Prostate gland (tissue), 2 donors: ENCODE results near the gene PCDH1. TPM values are rescaled to one million over a fixed set of nuclear protein-coding genes. Genes with fewer than 3 reads are reported as not detected.

Experiments
- DNase-seq: peaks from one replicate; pipeline ENCODE4 v3.0.0-alpha.2; 2019; ENCODE audit warnings: low spot score
- H3K27ac ChIP-seq, 2 donors: fragments of 200-600 bp; sonication (generic); 2 replicates each; pipeline ENCODE4 v1.5.1; 2017 to 2019
- H3K27me3 ChIP-seq: fragments of 200-600 bp; sonication (generic); replicated peaks from 2 replicates; pipeline ENCODE4 v1.5.1; 2019; ENCODE audit not compliant: insufficient read depth
- H3K36me3 ChIP-seq, 2 donors: fragments of 200-600 bp; sonication (generic); 1 replicate in 1 of 2; 2 replicates in 1 of 2; pipeline versions ENCODE4 v1.5.1 to v1.8.1; 2017 to 2019
- H3K4me1 ChIP-seq: fragments of 200-600 bp; sonication (generic); replicated peaks from 2 replicates; pipeline ENCODE4 v1.5.1; 2019
- H3K4me3 ChIP-seq, 2 donors: fragments of 200-600 bp; sonication (generic); 2 replicates each; pipeline ENCODE4 v1.5.1; 2017 to 2019
- H3K9me3 ChIP-seq: fragments of 200-600 bp; sonication (generic); 2 replicates; pipeline ENCODE4 v1.5.1; 2017
- CTCF ChIP-seq, 4 experiments: fragments of 200-600 bp in 2 of 4; fragments of 450-650 bp in 2 of 4; sonication (generic) in 2 of 4; IDR thresholded peaks; 1 replicate in 3 of 4; 2 replicates in 1 of 4; pipeline ENCODE4 v1.5.1; 2016 to 2019; ENCODE audit warnings: antibody characterized with exemption in 4 of 4, mild to moderate bottlenecking in 2 of 4, moderate library complexity in 2 of 4
- POLR2A ChIP-seq: fragments of 450-650 bp; IDR thresholded peaks from one replicate; pipeline ENCODE4 v1.6.1; 2016; ENCODE audit warnings: antibody characterized with exemption, mild to moderate bottlenecking
- POLR2AphosphoS5 ChIP-seq: sonication (generic); formaldehyde crosslinking; IDR thresholded peaks from one replicate; pipeline ENCODE4 v1.6.1; 2017; ENCODE audit warnings: antibody characterized with exemption
- WGBS: methylation state at CpG from one replicate; pipeline ENCODE4 v1.1.5; 2018; 5-methylcytosine and 5-hydroxymethylcytosine counted together
- intact Hi-C: fragments of 100-400 bp; cut with DNase I; formaldehyde crosslinking; loops from one replicate; pipeline ENCODE4 v1.14.2; 2022
- total RNA-seq, 2 donors: library from RNA; depleted of rRNA; stranded (reverse); fragments of >200 nt; gene quantifications; one replicate each; pipeline ENCODE4 v1.1.0, GENCODE V29; 2016

Gene PCDH1
- total RNA-seq, 2 donors from 2014 or later, result 49.2 to 81.1 TPM

- H3K4me1 ChIP-seq, result peaks cover 10% of the 10 kb centered on the region
- no peaks in the 10 kb centered on the region for H3K9me3 ChIP-seq
These were observed 12.1 kb downstream of the PCDH1 start for GRCh38 chr5:141866096-141866495.

GRCh38 chr5:141865406-141865805, 12.8 kb downstream of the PCDH1 start:
- no peaks in the 10 kb centered on the region for H3K36me3 ChIP-seq
- H3K4me1 ChIP-seq, result peaks cover 10% of the 10 kb centered on the region
- no peaks in the 10 kb centered on the region for H3K9me3 ChIP-seq
- DNase-seq, result no peak
- TF ChIP-seq POLR2A, result no peak
- no peak for TF ChIP-seq CTCF (IDR thresholded peaks at IDR 0.05)
- no peaks in the 10 kb centered on the region for H3K27me3 ChIP-seq
- intact Hi-C loops, result no loop called here
- WGBS, result 79% methylated on average over 2 of the region's 2 CpGs
- no peak overlapping the region for H3K4me3 ChIP-seq
- peak overlapping the region; percentile 81 to 89 for H3K27ac ChIP-seq

More at GRCh38 chr5:141866096-141866495, 12.1 kb downstream of the PCDH1 start:
- H3K4me3 ChIP-seq, result no peak overlapping the region
- WGBS, result 39% methylated on average over 13 of the region's 13 CpGs
- H3K36me3 ChIP-seq, result no peaks in the 10 kb centered on the region
- no peaks in the 10 kb centered on the region for H3K27me3 ChIP-seq
- H3K27ac ChIP-seq, result peak overlapping the region; percentile 81 to 89
- peak; percentile 97 for DNase-seq
- TF ChIP-seq POLR2AphosphoS5, result peak; percentile 96
- peak; percentile 62 for TF ChIP-seq POLR2A
- no peak for TF ChIP-seq CTCF (IDR thresholded peaks at IDR 0.05)
- intact Hi-C loops, result no loop called here

GRCh38 chr5:141864371-141865370, 13.5 kb downstream of the PCDH1 start:
- H3K27ac ChIP-seq, result peak overlapping the region; percentile 81 to 89

GRCh38 chr5:141863569-141864178, 14.5 kb downstream of the PCDH1 start:
- Histone ChIP-seq H3K27me3 (no peaks in the 10 kb centered on the region), H3K36me3 (no peaks in the 10 kb centered on the region), H3K27ac (peak overlapping the region in 1 of 2 donors; percentile 81), H3K4me1 (peaks cover 10% of the 10 kb centered on the region), H3K4me3 (no peak overlapping the region), H3K9me3 (no peaks in the 10 kb centered on the region)
- 95% methylated on average over 20 of the region's 20 CpGs for WGBS
- intact Hi-C loops, result no loop called here
- TF ChIP-seq CTCF (IDR thresholded peaks at IDR 0.05) (no peak), POLR2A (no peak), POLR2AphosphoS5 (no peak)
- DNase-seq, result no peak

More at GRCh38 chr5:141864371-141865370, 13.5 kb downstream of the PCDH1 start:
- DNase-seq, result no peak
- Histone ChIP-seq H3K4me3 (no peak overlapping the region), H3K4me1 (peaks cover 10% of the 10 kb centered on the region), H3K36me3 (no peaks in the 10 kb centered on the region), H3K27me3 (no peaks in the 10 kb centered on the region), H3K9me3 (no peaks in the 10 kb centered on the region)
- 95% methylated on average over 24 of the region's 24 CpGs for WGBS
- no peak for TF ChIP-seq POLR2A
- no peak for TF ChIP-seq CTCF (IDR thresholded peaks at IDR 0.05)
- no peak for TF ChIP-seq POLR2AphosphoS5
- intact Hi-C loops, result no loop called here
